ENCODE data around the gene FFAR4. TPM values are rescaled to one million over a fixed set of nuclear protein-coding genes. Genes with fewer than 3 reads are reported as not detected.

Gene FFAR4
- total RNA-seq, 1 experiment from 2014 or later, result 2.7 TPM

GRCh38 chr10:93629647-93630305 is 63.3 kb downstream of the FFAR4 start:
- H3K36me3 Mint-ChIP-seq (ENCODE audit: insufficient read depth, unreplicated experiment), result no peaks in the 10 kb centered on the region
- no peaks in the 10 kb centered on the region for H3K4me1 Mint-ChIP-seq (ENCODE audit: low read depth, unreplicated experiment)
- no peak for DNase-seq
- POLR2A ChIA-PET, result no interaction called here
- H3K9me3 ChIP-seq, result no peaks in the 10 kb centered on the region
- H3K9me3 Mint-ChIP-seq (ENCODE audit: unreplicated experiment), result no peaks in the 10 kb centered on the region
- no peak overlapping the region for H3K4me3 Mint-ChIP-seq (ENCODE audit: unreplicated experiment)
- H3K27me3 Mint-ChIP-seq (ENCODE audit: insufficient read depth, unreplicated experiment), result no peaks in the 10 kb centered on the region
- no peaks in the 10 kb centered on the region for H3K27me3 ChIP-seq (replicated peaks; ENCODE audit: control insufficient read depth, insufficient read depth, low read length)
- CTCF ChIA-PET, result no interaction called here
- H3K4me3 ChIP-seq (ENCODE audit: low read depth, low read length), result no peak overlapping the region
- no peak for TF ChIP-seq CTCF (IDR thresholded peaks at IDR 0.05; ENCODE audit: insufficient read depth in 1 of 2, low read depth in 1 of 2, low read length in 1 of 2, severe bottlenecking in 1 of 2, unreplicated experiment in 1 of 2)
- no peaks in the 10 kb centered on the region for H3K4me1 ChIP-seq
- intact Hi-C loops (cut with micrococcal nuclease; ENCODE audit: unreplicated experiment), result no loop called here
- H3K36me3 ChIP-seq (ENCODE audit: control insufficient read depth, insufficient read depth, low read length), result no peaks in the 10 kb centered on the region
- no peak overlapping the region for H3K27ac Mint-ChIP-seq (ENCODE audit: unreplicated experiment)
- no TSS peak for BruUV-seq (replicated peaks)

- no TSS peak for BruUV-seq (replicated peaks)
- Mint-ChIP-seq H3K9me3 (ENCODE audit: unreplicated experiment) (no peaks in the 10 kb centered on the region), H3K4me3 (ENCODE audit: unreplicated experiment) (no peak overlapping the region), H3K36me3 (ENCODE audit: insufficient read depth, unreplicated experiment) (no peaks in the 10 kb centered on the region), H3K4me1 (ENCODE audit: low read depth, unreplicated experiment) (no peaks in the 10 kb centered on the region), H3K27ac (ENCODE audit: unreplicated experiment) (no peak overlapping the region), H3K27me3 (ENCODE audit: insufficient read depth, unreplicated experiment) (no peaks in the 10 kb centered on the region)
- Histone ChIP-seq H3K27me3 (replicated peaks; ENCODE audit: control insufficient read depth, insufficient read depth, low read length) (no peaks in the 10 kb centered on the region), H3K36me3 (ENCODE audit: control insufficient read depth, insufficient read depth, low read length) (no peaks in the 10 kb centered on the region), H3K4me3 (ENCODE audit: low read depth, low read length) (no peak overlapping the region), H3K4me1 (no peaks in the 10 kb centered on the region), H3K9me3 (no peaks in the 10 kb centered on the region)
- POLR2A ChIA-PET, result no interaction called here
- no peak for DNase-seq
- CTCF ChIA-PET, result no interaction called here
- TF ChIP-seq CTCF (IDR thresholded peaks at IDR 0.05; ENCODE audit: insufficient read depth in 1 of 2, low read depth in 1 of 2, low read length in 1 of 2, severe bottlenecking in 1 of 2, unreplicated experiment in 1 of 2), result no peak
- intact Hi-C loops (cut with micrococcal nuclease; ENCODE audit: unreplicated experiment), result no loop called here
These were observed 64.4 kb downstream of the FFAR4 start for GRCh38 chr10:93630625-93631557.

Other genes starting within 250 kb of the FFAR4 start
- gene MYOF, start 84.3 kb upstream of the FFAR4 start, total RNA-seq (2022), result 148 and 176 TPM in 2 replicates
- gene CEP55, start 70.1 kb upstream of the FFAR4 start, total RNA-seq (2022), result 64.5 and 65.3 TPM in 2 replicates
- 255 and 258 TPM in 2 replicates for gene RBP4, start 34.6 kb downstream of the FFAR4 start, total RNA-seq (2022)
- not detected in 2 replicates for gene PDE6C, start 45.9 kb downstream of the FFAR4 start, total RNA-seq (2022)
- 12.5 and 15.1 TPM in 2 replicates for gene FRA10AC1, start 135.9 kb downstream of the FFAR4 start, total RNA-seq (2022)
- 0.48 and 1.1 TPM in 2 replicates for gene LGI1, start 191.3 kb downstream of the FFAR4 start, total RNA-seq (2022)

Measured in Caco-2 (cell line).